Pancreas (tissue), 10 donors: ENCODE data around the gene CACNB1. TPM values are rescaled to one million over a fixed set of nuclear protein-coding genes. Genes with fewer than 3 reads are reported as not detected.
A peak's percentile ranks its signal among the peaks of the same experiment; 100 is the strongest.

ENCODE experiments used
- ATAC-seq, 4 donors: fragments of 200-7000 bp; cut with Tn5 transposase; one replicate each; pipeline versions ENCODE4 v1.8.0 to v1.9.1; 2020; ENCODE audit warnings: mild to moderate bottlenecking in 4 of 4, moderate library complexity in 4 of 4
- DNase-seq, 6 donors: peaks; one replicate each; pipeline ENCODE4 v3.0.0-alpha.2; 2020
- FAIRE-seq: peaks from 2 replicates; lab custom pipeline; 2012; peaks lifted over from hg19 to GRCh38; lab: Jason Lieb, UNC
- H3K27ac ChIP-seq, 4 donors: fragments of 200-600 bp; sonication (generic); 1 replicate in 3 of 4; 2 replicates in 1 of 4; pipeline versions ENCODE4 v1.5.0 to v1.8.0; 2020
- H3K27me3 ChIP-seq, 4 donors: fragments of 200-600 bp; one replicate each; pipeline ENCODE4 v1.8.0; 2021
- H3K36me3 ChIP-seq, 3 donors: fragments of 200-600 bp; sonication (generic) in 1 of 3; one replicate each; pipeline versions ENCODE4 v1.5.0 to v1.8.0; 2020 to 2021
- H3K4me1 ChIP-seq, 3 donors: fragments of 200-600 bp; one replicate each; pipeline ENCODE4 v1.8.0; 2021
- H3K4me3 ChIP-seq, 4 donors: fragments of 200-600 bp; sonication (generic) in 2 of 4; one replicate each; pipeline versions ENCODE4 v1.5.0 to v1.8.0; 2020 to 2021
- H3K9me3 ChIP-seq, 4 donors: fragments of 200-600 bp; one replicate each; pipeline ENCODE4 v1.8.0; 2021
- CTCF ChIP-seq, 4 donors: fragments of 200-600 bp; sonication (generic) in 3 of 4; IDR thresholded peaks; one replicate each; pipeline versions ENCODE4 v1.5.0 to v1.8.0; 2021; ENCODE audit warnings: antibody characterized with exemption in 4 of 4
- WGBS, 2 donors: extraction: QIAGEN DNeasy Blood & Tissue Kit; methylation state at CpG; one replicate each; pipeline ENCODE4 v1.1.7; 2013; 5-methylcytosine and 5-hydroxymethylcytosine counted together
- intact Hi-C, 3 donors: fragments of 100-400 bp; cut with DNase I; formaldehyde crosslinking; loops; one replicate each; pipeline versions ENCODE4 v1.11.1 to v1.14.2; 2022
- polyA plus RNA-seq, 2 donors: library from polyadenylated mRNA; stranded (reverse); fragments of 200-250 nt; gene quantifications; one replicate each; pipeline ENCODE4 v1.2.3, GENCODE V29; 2013
- total RNA-seq, 6 donors: library from RNA; stranded (reverse); fragmentation: NEBNext Ultra II Directional in 4 of 6; extraction: Animal tissue kit (Norgen Biotek cat#: 25700) in 4 of 6; gene quantifications; one replicate each; pipeline versions ENCODE4 v1.2.1 to v1.2.4, GENCODE V29; 2021 to 2023
- donor health status: healthy with polysubstance abuse.
- donor health status: DM: no; HTN: no; CAD: no; lungs with moderate emphysema.
- donor health status: DM: no; HTN: no; CAD: no.
- donor health status: control.
- donor health status: control.
- donor health status: Bipolar disorder and iron deficiency.
- donor health status: DM: yes; HTN: yes; CAD: no.
- donor health status: DM: no; HTN: no; CAD: no.
- donor health status: DM: no; HTN: no; CAD: no.
- donor health status: DM: yes; HTN: yes; CAD: no.

CACNB1 gene
- total and polyA plus RNA-seq, 8 donors: 1.8 to 6.8 (median 2.9) TPM

DNA sequence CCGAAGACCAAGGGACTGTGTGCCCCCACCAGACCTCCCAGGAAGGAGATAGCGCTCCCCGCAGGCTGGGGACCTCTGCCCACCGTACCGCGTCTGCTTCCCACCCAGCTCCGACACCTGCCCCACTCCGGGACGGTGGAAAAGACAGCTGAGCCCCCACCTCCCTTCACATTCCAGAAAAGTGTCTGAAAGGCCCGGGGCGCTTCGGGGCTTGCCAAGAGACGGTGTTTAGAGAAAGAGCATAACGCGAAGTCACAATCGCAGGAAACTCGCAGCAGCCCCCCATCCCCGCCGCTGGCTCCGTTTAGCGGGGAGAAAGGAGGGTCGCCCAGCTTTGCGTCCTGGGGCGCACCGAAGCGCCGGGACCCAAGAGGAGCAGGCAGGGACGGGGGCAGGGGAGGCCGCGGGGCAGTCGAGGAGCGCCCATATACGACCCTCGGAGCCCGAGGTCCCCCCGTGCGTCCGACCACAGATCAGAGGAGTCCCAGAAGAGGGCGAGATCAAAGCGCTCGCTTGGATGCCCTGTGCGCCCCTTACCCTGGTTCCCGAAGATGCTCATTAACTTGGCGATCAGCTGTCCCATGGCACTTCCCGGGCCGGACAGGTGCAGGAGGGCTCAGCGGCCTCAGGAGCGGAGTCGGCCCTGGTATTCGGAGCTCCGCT is 32.2 kb downstream of the CACNB1 start:
- 13 to 14% methylated on average over 49 to 51 of the region's 51 CpGs for WGBS, 2 donors
- DNase-seq (no peak), ATAC-seq (peak; percentile 10 to 18 (median 14)), FAIRE-seq (no peak)
- H3K4me1 ChIP-seq: peaks cover 0 to 13% (median 13%) of the 10 kb centered on the region in 3 donors
- peak overlapping the region; percentile 27 to 63 (median 45) for H3K27ac ChIP-seq
- no peak for TF ChIP-seq CTCF (IDR thresholded peaks at IDR 0.05)
- intact Hi-C loops: no loop called here
- no peaks in the 10 kb centered on the region for H3K36me3 ChIP-seq
- H3K4me3 ChIP-seq: peak overlapping the region; percentile 14 to 46 (median 30)
- H3K9me3 ChIP-seq: no peaks in the 10 kb centered on the region
- no peaks in the 10 kb centered on the region for H3K27me3 ChIP-seq

- DNase-seq (peak; percentile 86 to 93 (median 88)), FAIRE-seq (no peak), ATAC-seq (peak; percentile 79 to 87 (median 86))
- peak overlapping the region in 2 of 4 donors; percentile 45 to 63 for H3K27ac ChIP-seq
- H3K36me3 ChIP-seq: no peaks in the 10 kb centered on the region
- no peaks in the 10 kb centered on the region for H3K9me3 ChIP-seq
- TF ChIP-seq CTCF (IDR thresholded peaks at IDR 0.05): peak; percentile 63 to 68 (median 67)
- WGBS, 2 donors: 0 to 1% methylated on average over 15 of the region's 15 CpGs
- peaks cover 0 to 13% (median 13%) of the 10 kb centered on the region in 3 donors for H3K4me1 ChIP-seq
- intact Hi-C loops: no loop called here
- no peaks in the 10 kb centered on the region for H3K27me3 ChIP-seq
- peak overlapping the region; percentile 14 to 46 (median 30) for H3K4me3 ChIP-seq
Observed at GRCh38 chr17:39164675-39165143, 32.8 kb downstream of the CACNB1 start.

DNA sequence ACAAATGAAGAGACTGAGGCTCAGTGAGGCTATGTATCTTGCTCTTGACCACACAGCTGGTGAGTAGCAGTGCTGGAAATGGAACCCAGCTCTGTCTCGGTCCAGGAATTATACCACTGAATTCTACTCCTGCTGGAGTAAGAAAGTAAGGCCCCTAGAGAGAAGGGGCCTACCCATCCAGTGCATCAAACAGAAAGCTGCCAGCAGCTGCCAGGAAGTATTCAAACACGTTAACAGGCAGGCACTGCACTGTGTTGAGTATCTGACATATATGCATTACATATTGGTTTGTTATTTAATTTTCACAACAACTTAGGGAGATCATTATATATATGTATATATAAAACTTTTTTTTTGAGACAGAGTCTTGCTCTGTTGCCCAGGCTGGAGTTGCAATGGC is 35.5 kb downstream of the CACNB1 start:
- intact Hi-C loops: no loop called here
- H3K4me1 ChIP-seq: peaks cover 0 to 13% (median 7%) of the 10 kb centered on the region in 3 donors
- ATAC-seq (no peak), FAIRE-seq (no peak), DNase-seq (no peak)
- H3K9me3 ChIP-seq: no peaks in the 10 kb centered on the region
- no peak for TF ChIP-seq CTCF (IDR thresholded peaks at IDR 0.05)
- H3K27ac ChIP-seq: no peak overlapping the region
- WGBS, 2 donors: 78 to 79% methylated on average over 2 of the region's 2 CpGs
- no peak overlapping the region for H3K4me3 ChIP-seq
- H3K36me3 ChIP-seq: no peaks in the 10 kb centered on the region
- H3K27me3 ChIP-seq: no peaks in the 10 kb centered on the region

DNA sequence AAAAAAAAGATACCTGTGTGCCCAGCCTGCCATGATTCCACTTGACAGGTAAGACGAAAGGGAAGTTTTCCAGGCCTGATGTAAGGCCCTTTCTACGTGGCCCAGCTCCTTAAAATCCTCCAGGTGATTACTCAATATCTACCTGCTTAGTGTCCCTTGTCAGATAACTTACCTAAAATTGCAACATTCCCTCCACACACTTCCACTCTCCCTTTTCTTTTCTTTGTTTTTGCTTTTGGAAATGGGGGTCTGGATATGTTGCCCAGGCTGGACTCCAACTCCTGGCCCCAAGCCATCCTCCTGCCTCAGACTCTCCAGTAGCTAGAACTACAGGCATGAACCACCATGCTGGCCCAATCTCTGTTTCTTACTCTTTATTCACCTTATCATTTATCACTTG is 38.8 kb downstream of the CACNB1 start:
- FAIRE-seq (no peak), ATAC-seq (no peak), DNase-seq (no peak)
- H3K9me3 ChIP-seq: no peaks in the 10 kb centered on the region
- H3K36me3 ChIP-seq: no peaks in the 10 kb centered on the region
- no peak overlapping the region for H3K4me3 ChIP-seq
- intact Hi-C loops: loop anchor here in 1 of 3 donors (10.0 kb wide), 1 partner anchor 94 kb away; no protein-coding TSS in a partner anchor
- H3K4me1 ChIP-seq: no peaks in the 10 kb centered on the region
- no peaks in the 10 kb centered on the region for H3K27me3 ChIP-seq
- 81 to 87% methylated on average over 2 of the region's 2 CpGs for WGBS, 2 donors
- no peak for TF ChIP-seq CTCF (IDR thresholded peaks at IDR 0.05)
- H3K27ac ChIP-seq: no peak overlapping the region

DNA sequence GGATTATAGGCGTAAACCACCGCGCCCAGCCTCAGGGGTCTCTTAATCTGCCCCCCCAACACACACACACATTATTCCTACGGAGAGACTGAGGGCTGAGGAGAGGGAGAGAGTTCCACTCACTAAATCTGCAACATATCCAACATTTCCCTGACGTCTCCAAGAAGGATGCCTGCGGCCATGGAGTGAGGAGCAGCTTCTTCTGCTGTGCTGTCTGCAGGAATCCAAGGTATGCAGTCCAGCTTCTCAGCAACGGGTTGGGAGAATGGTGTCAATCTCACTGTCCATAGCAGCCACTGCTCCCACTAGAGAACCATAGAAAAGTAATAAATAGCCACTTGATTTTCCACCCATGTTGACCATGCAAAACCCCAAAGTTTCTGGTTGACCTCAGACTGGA is 41.0 kb downstream of the CACNB1 start:
- Histone ChIP-seq H3K4me1 (peaks cover 0 to 4% (median 0%) of the 10 kb centered on the region in 3 donors), H3K4me3 (no peak overlapping the region), H3K27me3 (no peaks in the 10 kb centered on the region), H3K9me3 (no peaks in the 10 kb centered on the region), H3K36me3 (no peaks in the 10 kb centered on the region), H3K27ac (no peak overlapping the region)
- intact Hi-C loops: loop anchor here in 1 of 3 donors (10.0 kb wide), 1 partner anchor 92 kb away; no protein-coding TSS in a partner anchor
- FAIRE-seq (no peak), ATAC-seq (no peak), DNase-seq (no peak)
- TF ChIP-seq CTCF (IDR thresholded peaks at IDR 0.05): no peak
- WGBS, 2 donors: 82 to 83% methylated on average over 7 of the region's 7 CpGs
